ENCODE results near the gene MAP3K21. TPM values are rescaled to one million over a fixed set of nuclear protein-coding genes. Genes with fewer than 3 reads are reported as not detected.

The MAP3K21 gene
- total and polyA plus RNA-seq, 9 of the 15 experiments (the other 6 are each of a cell fraction or from before 2014, with no cell fraction given) = 0.23 to 0.86 (median 0.49) TPM

GRCh38 chr1:233376382-233377110 lies 49.0 kb downstream of the MAP3K21 start:
- Histone ChIP-seq H3K27me3 (ENCODE audit: control insufficient read depth in 2 of 2, insufficient read depth in 2 of 2, low read length in 2 of 2) (peaks cover 13 to 34% of the 10 kb centered on the region in 2 experiments; a peak in 4 of 5 replicates), H3K27ac (ENCODE audit: extremely low read depth, low read depth, low read length) (no peak overlapping the region), H3K36me3 (ENCODE audit: control insufficient read depth, insufficient read depth, low read length) (no peaks in the 10 kb centered on the region), H3K4me2 (ENCODE audit: insufficient read depth, low read length) (no peak overlapping the region), H3K9me3 (replicated peaks; ENCODE audit: control insufficient read depth, insufficient read depth, low read depth, low read length) (no peaks in the 10 kb centered on the region), H3K9me1 (ENCODE audit: control insufficient read depth, insufficient read depth, low read length) (no peaks in the 10 kb centered on the region), H3K79me2 (ENCODE audit: control insufficient read depth, insufficient read depth, low read length) (no peaks in the 10 kb centered on the region), H3K4me3 (no peak overlapping the region), H3K9ac (ENCODE audit: insufficient read depth in 1 of 2, low read depth in 2 of 2, low read length in 2 of 2) (no peak overlapping the region), H2AFZ (ENCODE audit: low read depth, low read length) (no peak overlapping the region), H3K4me1 (replicated peaks in 1 of 2; ENCODE audit: control insufficient read depth in 2 of 2, insufficient read depth in 2 of 2, low read length in 2 of 2) (no peaks in the 10 kb centered on the region), H4K20me1 (replicated peaks; ENCODE audit: control insufficient read depth, insufficient read depth, low read length) (no peaks in the 10 kb centered on the region)
- POLR2A ChIA-PET = interaction anchor here (0.5 kb wide), 1 partner anchor 1015 kb away, joined by 3 read pairs; no protein-coding TSS in a partner anchor
- CTCF ChIA-PET (ENCODE audit: low intra/inter-chr PET ratio) = interaction anchor here (1.5 kb wide), 1 partner anchor 72 kb away, joined by 3 read pairs; no protein-coding TSS in a partner anchor
- FAIRE-seq (no peak), ATAC-seq (no peak), DNase-seq (ENCODE audit: extremely low read depth in 1 of 4, low spot score in 3 of 4) (no peak)
- no peak for TF ChIP-seq IFI16 (CRISPR knock-in tag; IDR thresholded peaks at IDR 0.05)
- no peak for TF ChIP-seq HDAC3 (IDR thresholded peaks at IDR 0.05; ENCODE audit: borderline replicate concordance, partially characterized antibody)
- TF ChIP-seq CTCF (IDR thresholded peaks at IDR 0.05 in 2 of 3, conservative IDR thresholded peaks at IDR 0.05 in 1 of 3; ENCODE audit: insufficient read depth in 2 of 3, low read depth in 1 of 3, low read length in 3 of 3) = 0 out of 6 replicates have a peak, but pooled peaks of 1 of the 3 experiments have one; percentile 9
- intact Hi-C loops (cut with micrococcal nuclease) (no loop called here), in situ Hi-C loops (cut with MboI) (loop anchor here (25.0 kb wide), 1 partner anchor 686 kb away; no protein-coding TSS in a partner anchor)
- no TSS peak for BruUV-seq (replicated peaks)
- WGBS (ENCODE audit: insufficient coverage, low coverage, missing lambda C conversion rate) = 3% methylated on average over 5 of the region's 5 CpGs
